HepG2 (cell line): ENCODE data around the gene CKMT1B. TPM values are rescaled to one million over a fixed set of nuclear protein-coding genes. Genes with fewer than 3 reads are reported as not detected.

Experiments used
- ATAC-seq: fragments of 200-7000 bp; cut with Tn5 transposase; 3 replicates; pipeline ENCODE4 v1.9.1; 2020; ENCODE audit warnings: mild to moderate bottlenecking, moderate library complexity
- BruUV-seq: library from RNA; stranded (reverse); fragments of 400-500 nt; replicated peaks from 2 replicates; lab custom pipeline; 2021; lab: Mats Ljungman, UMichigan
- CTCF ChIA-PET: fragments of 300-600 bp; formaldehyde crosslinking; extraction: SDS; loops from one replicate; lab custom pipeline; 2021; ENCODE audit warnings: low total read pairs, inconsistent platforms, low intra/inter-chr PET ratio; lab: Yijun Ruan, JAX
- POLR2A ChIA-PET: fragments of 350-600 bp; sonication (Branson Sonifier 250); formaldehyde crosslinking; loops from one replicate; lab custom pipeline; 2020; ENCODE audit warnings: antibody characterized with exemption, inconsistent platforms; lab: Yijun Ruan, JAX
- DNase-seq: peaks from one replicate; pipeline ENCODE4 v3.0.0-alpha.2; 2015; ENCODE audit warnings: low spot score
- FAIRE-seq: peaks from 3 replicates; lab custom pipeline; 2011; peaks lifted over from hg19 to GRCh38; lab: Jason Lieb, UNC
- H2AFZ ChIP-seq: one replicate; pipeline ENCODE4 v1.6.1; 2011; ENCODE audit warnings: low read length, inconsistent platforms
- H3K27ac ChIP-seq: fragments of 300-600 bp; 3 replicates; pipeline ENCODE4 v1.8.0; 2011; ENCODE audit warnings: mixed run types, mild to moderate bottlenecking, mixed read lengths, low read length, inconsistent platforms; ENCODE audit not compliant: insufficient read depth; ENCODE audit errors: extremely low read length
- H3K27me3 ChIP-seq, 2 experiments: fragments of 200-600 bp in 1 of 2; 2 replicates in 1 of 2; 3 replicates in 1 of 2; pipeline versions ENCODE4 v1.6.0 to v1.8.0; 2011; ENCODE audit warnings: low read length in 2 of 2, mild to moderate bottlenecking in 2 of 2, moderate library complexity in 2 of 2, inconsistent platforms in 1 of 2; ENCODE audit not compliant: insufficient read depth in 2 of 2, control insufficient read depth in 1 of 2
- H3K36me3 ChIP-seq, 2 experiments: fragments of 200-600 bp in 1 of 2; replicated peaks in 1 of 2; 2 replicates in 1 of 2; 3 replicates in 1 of 2; pipeline versions ENCODE4 v1.5.1 to v1.8.0; 2011; ENCODE audit warnings: low read length in 2 of 2, inconsistent platforms in 1 of 2; ENCODE audit not compliant: insufficient read depth in 2 of 2, control insufficient read depth in 1 of 2
- H3K4me1 ChIP-seq: 2 replicates; pipeline ENCODE4 v1.5.1; 2012; ENCODE audit warnings: low read length, inconsistent platforms; ENCODE audit not compliant: insufficient read depth
- H3K4me2 ChIP-seq: 2 replicates; pipeline ENCODE4 v1.6.0; 2011; ENCODE audit warnings: low read depth, low read length, inconsistent platforms
- H3K4me3 ChIP-seq, 3 experiments: fragments of 200-600 bp in 1 of 3; sonication (generic), shearing (Covaris generic) in 1 of 3; replicated peaks in 1 of 3; 2 replicates each; pipeline ENCODE4 v1.5.1; 2011 to 2016; ENCODE audit warnings: low read length in 3 of 3, inconsistent platforms in 2 of 3, low read depth in 2 of 3, mild to moderate bottlenecking in 2 of 3, control low read depth in 1 of 3, mixed read lengths in 1 of 3; ENCODE audit not compliant: insufficient read depth in 1 of 3
- H3K79me2 ChIP-seq: one replicate; pipeline ENCODE4 v1.6.1; 2011; ENCODE audit warnings: low read length, inconsistent platforms; ENCODE audit not compliant: insufficient read depth
- H3K9ac ChIP-seq: 2 replicates; pipeline ENCODE4 v1.6.0; 2011; ENCODE audit warnings: mild to moderate bottlenecking, low read depth, low read length, inconsistent platforms; ENCODE audit not compliant: insufficient read depth
- H3K9me3 ChIP-seq: 2 replicates; pipeline ENCODE4 v1.5.1; 2012; ENCODE audit warnings: mild to moderate bottlenecking, low read length
- H4K20me1 ChIP-seq: 2 replicates; pipeline ENCODE4 v1.6.0; 2011; ENCODE audit warnings: inconsistent platforms, mild to moderate bottlenecking, low read length, moderate library complexity; ENCODE audit not compliant: insufficient read depth
- CHD2 ChIP-seq: IDR thresholded peaks from 2 replicates; pipeline ENCODE4 v1.6.1; 2011; ENCODE audit warnings: low read depth, low read length, improper control_type of control experiment
- CREB1 ChIP-seq, 2 experiments: fragments of 450-650 bp in 1 of 2; IDR thresholded peaks; 2 replicates each; pipeline ENCODE4 v1.6.1; 2016 to 2017; ENCODE audit warnings: control low read depth in 1 of 2, mild to moderate bottlenecking in 1 of 2, missing compliant biosample characterization in 1 of 2, missing genetic modification characterization in 1 of 2
- FOXM1 ChIP-seq: sonication (generic); formaldehyde crosslinking; IDR thresholded peaks from 2 replicates; pipeline ENCODE4 v1.5.0; 2020; ENCODE audit warnings: missing genetic modification reagents
- HOXA5 ChIP-seq: sonication (generic); formaldehyde crosslinking; IDR thresholded peaks from 2 replicates; pipeline ENCODE4 v1.4.0; 2020; ENCODE audit warnings: missing genetic modification reagents
- ISL2 ChIP-seq: sonication (generic); formaldehyde crosslinking; IDR thresholded peaks from 2 replicates; pipeline ENCODE4 v1.5.0; 2020; ENCODE audit warnings: missing genetic modification reagents
- RFX3 ChIP-seq: IDR thresholded peaks from 2 replicates; pipeline ENCODE4 v1.6.1; 2016; ENCODE audit warnings: missing biosample characterization, missing genetic modification reagents
- SMAD9 ChIP-seq: sonication (generic); formaldehyde crosslinking; IDR thresholded peaks from 2 replicates; pipeline ENCODE4 v1.5.1; 2020; ENCODE audit warnings: mild to moderate bottlenecking, missing genetic modification reagents
- SMARCE1 ChIP-seq: fragments of 450-650 bp; IDR thresholded peaks from 2 replicates; pipeline ENCODE4 v1.6.1; 2017; ENCODE audit warnings: borderline replicate concordance
- STAT6 ChIP-seq: sonication (generic); formaldehyde crosslinking; IDR thresholded peaks from 2 replicates; pipeline ENCODE4 v1.4.0; 2020; ENCODE audit warnings: missing genetic modification reagents, mild to moderate bottlenecking, borderline replicate concordance
- TBX2 ChIP-seq: sonication (generic); formaldehyde crosslinking; IDR thresholded peaks from 2 replicates; pipeline ENCODE4 v1.5.0; 2020; ENCODE audit warnings: missing genetic modification reagents, mild to moderate bottlenecking, borderline replicate concordance
- ZFYVE20 ChIP-seq: sonication (generic); formaldehyde crosslinking; IDR thresholded peaks from 2 replicates; pipeline ENCODE4 v1.8.0; 2023; ENCODE audit warnings: low read depth, mild to moderate bottlenecking, moderate library complexity, missing genetic modification reagents, borderline replicate concordance
- ZNF232 ChIP-seq: sonication (generic); formaldehyde crosslinking; IDR thresholded peaks from 2 replicates; pipeline ENCODE4 v1.4.0; 2020; ENCODE audit warnings: missing genetic modification reagents, borderline replicate concordance
- ZNF430 ChIP-seq: sonication (generic); formaldehyde crosslinking; IDR thresholded peaks from 2 replicates; pipeline ENCODE4 v1.9.0; 2021; ENCODE audit warnings: mild to moderate bottlenecking, missing genetic modification reagents
- ZNF567 ChIP-seq: sonication (generic); formaldehyde crosslinking; IDR thresholded peaks from 2 replicates; pipeline ENCODE4 v1.8.1; 2023; ENCODE audit warnings: mild to moderate bottlenecking, missing genetic modification reagents, borderline replicate concordance
- ZNF781 ChIP-seq: sonication (generic); formaldehyde crosslinking; IDR thresholded peaks from 2 replicates; pipeline ENCODE4 v1.5.1; 2020; ENCODE audit warnings: borderline replicate concordance, mild to moderate bottlenecking, missing genetic modification reagents; ENCODE audit errors: not compliant biosample characterization
- WGBS: methylation state at CpG from one replicate; pipeline ENCODE4 v1.1.6; 2017; ENCODE audit warnings: low lambda C conversion rate; 5-methylcytosine and 5-hydroxymethylcytosine counted together
- in situ Hi-C: cut with HindIII; loops from 2 replicates; pipeline ENCODE4 v1.10.0; 2017; ENCODE audit warnings: low pct_unique_long_range_greater_than_20kb; ENCODE audit not compliant: extremely low pct_ligation_motif_present
- intact Hi-C: fragments of 100-400 bp; cut with micrococcal nuclease; formaldehyde crosslinking; loops from one replicate; pipeline ENCODE4 v1.10.0; 2022; ENCODE audit not compliant: unreplicated experiment
- polyA plus RNA-seq, 8 experiments: library from polyadenylated mRNA; depleted of rRNA in 3 of 8; stranded (reverse) in 7 of 8; unstranded in 1 of 8; fragments of >200 nt; fragmentation: Illumina TruSeq in 4 of 8; extraction: Trizol in 4 of 8; gene quantifications; 2 replicates each; pipeline versions ENCODE4 v1.2.1 to v1.2.3, GENCODE V29; 2011 to 2016; ENCODE audit warnings: low read depth in 4 of 8, missing spikeins in 1 of 8, mixed read lengths in 1 of 8; ENCODE audit not compliant: insufficient read depth in 1 of 8
- total RNA-seq, 5 experiments: library from RNA; depleted of rRNA; stranded (reverse); fragments of >200 nt; fragmentation: Illumina TruSeq; extraction: Trizol; gene quantifications; 2 replicates each; pipeline ENCODE4 v1.2.3, GENCODE V29; 2016; ENCODE audit warnings: low read depth in 1 of 5
- TF ChIP-seq, protein P1 (sequence below): sonication (generic); formaldehyde crosslinking; IDR thresholded peaks from 2 replicates; pipeline ENCODE4 v1.5.0; 2020; ENCODE audit warnings: mild to moderate bottlenecking, missing genetic modification reagents

CKMT1B gene
- total and polyA plus RNA-seq, 2 of the 13 experiments (the other 11 are each of a cell fraction or from before 2014, with no cell fraction given): 0.17 to 0.58 TPM

DNA sequence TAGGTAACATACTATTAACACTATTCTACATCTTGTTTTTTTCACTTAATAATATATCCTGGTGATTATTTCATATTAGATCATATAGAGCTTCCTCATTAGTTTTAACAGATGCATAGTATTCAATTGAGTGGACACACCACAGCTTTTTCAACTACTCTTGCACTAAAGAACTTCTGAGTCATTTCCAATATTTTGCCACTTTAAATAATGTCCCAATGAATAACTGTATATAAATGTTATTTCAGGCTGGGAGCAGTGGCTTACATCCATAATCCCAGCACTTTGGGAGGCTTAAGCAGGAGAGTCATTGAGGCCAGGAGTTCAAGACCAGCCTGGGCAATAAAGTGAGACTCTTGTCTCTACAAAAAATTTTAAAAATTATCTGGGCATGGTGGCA is 49.6 kb upstream of the CKMT1B start (continued):
- TF ChIP-seq STAT6: no peak
- no peak for TF ChIP-seq ZNF232 (CRISPR knock-in tag)
- TF ChIP-seq ZNF781: no peak
- no peak for TF ChIP-seq ZFYVE20 (CRISPR knock-in tag)
- TF ChIP-seq, all 625 proteins: peak for 0

GRCh38 chr15:43545426-43545825 is 48.4 kb upstream of the CKMT1B start:
- intact Hi-C loops: no loop called here
- CTCF ChIA-PET: no interaction called here
- POLR2A ChIA-PET: no interaction called here
- no peaks in the 10 kb centered on the region for H4K20me1 ChIP-seq
- no peaks in the 10 kb centered on the region for H3K36me3 ChIP-seq
- no peak for FAIRE-seq
- TF ChIP-seq SMARCE1 (no peak), CREB1 (IDR thresholded peaks at IDR 0.05) (no peak), CREB1 (CRISPR knock-in tag; IDR thresholded peaks at IDR 0.05) (no peak), CHD2 (no peak), HOXA5 (CRISPR knock-in tag) (no peak), ZNF567 (CRISPR knock-in tag) (no peak), RFX3 (CRISPR knock-in tag) (no peak), ZNF430 (CRISPR knock-in tag) (no peak), SMAD9 (CRISPR knock-in tag) (no peak), ISL2 (CRISPR knock-in tag) (no peak), FOXM1 (CRISPR knock-in tag) (no peak), TBX2 (CRISPR knock-in tag) (no peak)
- TF ChIP-seq, protein P1, sequence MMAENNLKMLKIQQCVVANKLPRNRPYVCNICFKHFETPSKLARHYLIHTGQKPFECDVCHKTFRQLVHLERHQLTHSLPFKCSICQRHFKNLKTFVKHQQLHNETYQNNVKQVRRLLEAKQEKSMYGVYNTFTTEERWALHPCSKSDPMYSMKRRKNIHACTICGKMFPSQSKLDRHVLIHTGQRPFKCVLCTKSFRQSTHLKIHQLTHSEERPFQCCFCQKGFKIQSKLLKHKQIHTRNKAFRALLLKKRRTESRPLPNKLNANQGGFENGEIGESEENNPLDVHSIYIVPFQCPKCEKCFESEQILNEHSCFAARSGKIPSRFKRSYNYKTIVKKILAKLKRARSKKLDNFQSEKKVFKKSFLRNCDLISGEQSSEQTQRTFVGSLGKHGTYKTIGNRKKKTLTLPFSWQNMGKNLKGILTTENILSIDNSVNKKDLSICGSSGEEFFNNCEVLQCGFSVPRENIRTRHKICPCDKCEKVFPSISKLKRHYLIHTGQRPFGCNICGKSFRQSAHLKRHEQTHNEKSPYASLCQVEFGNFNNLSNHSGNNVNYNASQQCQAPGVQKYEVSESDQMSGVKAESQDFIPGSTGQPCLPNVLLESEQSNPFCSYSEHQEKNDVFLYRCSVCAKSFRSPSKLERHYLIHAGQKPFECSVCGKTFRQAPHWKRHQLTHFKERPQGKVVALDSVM: no peak
- no peak overlapping the region for H3K9ac ChIP-seq
- no peak overlapping the region for H3K4me2 ChIP-seq
- no peak overlapping the region for H3K27ac ChIP-seq
- no peak overlapping the region for H2AFZ ChIP-seq
- DNase-seq: no peak
- WGBS: 70% methylated on average over 1 of the region's 1 CpG
- in situ Hi-C loops: no loop called here
- no peaks in the 10 kb centered on the region for H3K79me2 ChIP-seq
- H3K9me3 ChIP-seq: no peaks in the 10 kb centered on the region
- H3K4me3 ChIP-seq: no peak overlapping the region
- ATAC-seq: no peak
- no peaks in the 10 kb centered on the region for H3K27me3 ChIP-seq
- no TSS peak for BruUV-seq
- H3K4me1 ChIP-seq: no peaks in the 10 kb centered on the region
